Measurements from ENCODE around the gene RNF214. TPM values are rescaled to one million over a fixed set of nuclear protein-coding genes. Genes with fewer than 3 reads are reported as not detected.
"Not testable (repeated sequence)": the region's sequence is repeated elsewhere in the genome, so short reads cannot be mapped to it uniquely, and the experiment has no call there.

The RNF214 gene
- total RNA-seq, 1 experiment from 2014 or later: 12.6 TPM

- no peak for DNase-seq (ENCODE audit: low read depth)
Measured at GRCh38 chr11:117313828-117314768, 81.6 kb downstream of the RNF214 start.

DNA sequence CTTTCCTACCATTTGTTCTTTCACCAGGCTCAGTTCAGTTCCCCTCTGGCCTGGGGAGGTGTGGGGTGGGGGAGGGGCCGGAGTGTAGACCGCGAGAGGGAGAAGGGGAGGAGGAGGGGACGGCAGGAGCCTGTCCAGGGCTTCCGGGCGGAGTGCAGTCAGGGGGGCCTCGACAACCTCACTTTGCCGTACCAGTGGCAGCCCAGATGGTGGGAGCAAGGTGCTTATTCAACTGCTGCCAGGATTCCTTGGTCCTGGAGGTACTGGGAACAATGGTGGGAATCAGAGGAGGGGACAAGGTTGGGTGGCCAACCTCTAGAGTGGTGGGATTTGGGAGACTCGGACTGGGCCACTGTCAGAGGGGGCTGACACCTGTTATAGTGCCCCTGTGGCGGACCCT, 82.4 kb downstream of the RNF214 start:
- peak; percentile 5 for DNase-seq (ENCODE audit: low read depth)

- DNase-seq (ENCODE audit: low read depth): peak; percentile 6
Measured at GRCh38 chr11:117315285-117316196, 83.1 kb downstream of the RNF214 start.

- DNase-seq (ENCODE audit: low read depth): peak; percentile 87
Measured at GRCh38 chr11:117316197-117316961, 83.9 kb downstream of the RNF214 start, which contains the start of gene BACE1. TSS of gene BACE1 (minus strand) at chr11:117316256. CDS start at chr11:117315795, 461 bp downstream.

DNA sequence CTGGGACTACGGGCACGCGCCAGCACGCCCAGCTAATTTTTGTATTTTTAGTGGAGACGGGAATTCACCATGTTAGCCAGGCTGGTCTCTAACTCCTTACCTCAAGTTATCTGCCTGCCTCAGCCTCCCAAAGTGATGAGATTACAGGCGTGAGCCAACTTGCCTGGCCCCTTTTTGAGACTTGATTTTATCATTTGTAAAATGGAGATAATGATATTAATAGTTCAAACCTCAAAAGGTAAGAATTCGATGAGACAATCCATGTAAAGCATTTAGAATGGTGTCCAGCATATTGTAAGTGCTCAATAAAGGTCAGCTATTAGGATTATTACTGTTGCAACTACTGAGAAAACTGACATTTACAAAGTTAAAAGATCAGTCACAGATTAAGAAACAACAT, 86.3 kb downstream of the RNF214 start:
- no peak for DNase-seq (ENCODE audit: low read depth)

DNA sequence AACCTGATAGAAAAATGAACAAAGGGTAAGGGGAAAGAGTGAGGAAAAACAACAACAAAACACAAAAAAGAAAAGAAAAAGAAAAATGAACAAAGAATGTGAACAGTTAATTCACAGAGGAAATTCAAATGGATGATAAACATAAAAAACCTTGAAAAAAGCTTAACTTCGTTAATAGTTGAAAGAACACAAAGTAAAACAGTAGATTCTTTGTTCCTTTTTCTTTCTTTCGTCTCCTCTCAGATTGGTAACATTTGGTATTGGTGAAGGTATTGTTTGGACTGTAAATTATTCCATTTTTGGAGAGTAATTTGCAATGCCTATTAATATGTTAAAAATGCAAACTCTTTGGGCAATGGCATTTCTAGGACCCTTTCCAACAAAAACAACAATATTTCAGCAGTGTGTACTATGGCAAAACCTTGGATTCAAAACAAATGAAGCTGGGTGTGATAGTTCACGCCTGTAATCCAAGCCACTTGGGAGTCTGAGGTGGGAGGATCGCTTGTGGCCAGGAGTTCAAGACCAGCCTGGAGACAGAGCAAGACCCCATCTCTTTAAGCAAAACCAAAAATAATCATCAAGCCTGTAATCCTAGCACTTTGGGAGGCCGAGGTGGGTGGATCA, 86.9 kb downstream of the RNF214 start:
- peak; percentile 65 for DNase-seq (ENCODE audit: low read depth)

- DNase-seq (ENCODE audit: low read depth): not testable (repeated sequence)
Measured at GRCh38 chr11:117327255-117327566, 94.7 kb downstream of the RNF214 start.

GRCh38 chr11:117327567-117328374, 95.3 kb downstream of the RNF214 start, which contains the start of gene CEP164:
TSS of gene CEP164 (plus strand) at chr11:117327854. CDS start at chr11:117338587, 10,733 bp downstream.
- DNase-seq (ENCODE audit: low read depth): peak; percentile 95

DNA sequence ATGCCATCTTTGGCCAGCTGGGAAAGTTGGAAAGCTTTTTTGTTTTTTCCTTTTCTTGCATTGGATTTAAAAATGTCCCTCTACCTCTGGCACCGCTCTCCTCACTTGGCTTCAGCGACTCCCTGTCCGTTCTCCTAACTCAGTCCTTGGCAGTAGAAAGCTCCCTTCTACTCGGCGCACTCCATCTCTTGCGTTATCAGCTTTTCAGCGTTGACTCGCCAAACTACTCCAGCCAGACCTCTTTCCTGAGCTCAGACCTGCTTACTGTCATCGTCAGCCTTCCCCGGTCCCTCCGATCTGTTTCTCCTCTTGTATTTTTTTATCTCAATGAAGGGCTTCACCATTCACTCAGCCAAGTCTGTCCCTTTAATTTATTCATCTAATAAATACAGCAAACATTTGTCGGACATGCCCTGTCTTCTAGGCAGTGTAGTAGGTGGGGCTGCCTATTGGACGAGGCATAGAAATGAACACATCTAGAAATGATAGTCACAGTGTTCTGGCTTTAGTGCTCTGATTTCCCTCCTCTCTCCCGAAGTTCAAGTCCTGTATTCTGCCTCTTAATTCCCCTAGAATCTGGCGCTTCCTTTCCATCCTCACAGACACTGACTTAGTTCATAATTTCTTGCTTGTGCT, 96.0 kb downstream of the RNF214 start:
- DNase-seq (ENCODE audit: low read depth): peak; percentile 21

- no peak for DNase-seq (ENCODE audit: low read depth)
Measured at GRCh38 chr11:117332843-117333242, 100.4 kb downstream of the RNF214 start.

GRCh38 chr11:117333917-117334316, 101.4 kb downstream of the RNF214 start:
- no peak for DNase-seq (ENCODE audit: low read depth)

DNA sequence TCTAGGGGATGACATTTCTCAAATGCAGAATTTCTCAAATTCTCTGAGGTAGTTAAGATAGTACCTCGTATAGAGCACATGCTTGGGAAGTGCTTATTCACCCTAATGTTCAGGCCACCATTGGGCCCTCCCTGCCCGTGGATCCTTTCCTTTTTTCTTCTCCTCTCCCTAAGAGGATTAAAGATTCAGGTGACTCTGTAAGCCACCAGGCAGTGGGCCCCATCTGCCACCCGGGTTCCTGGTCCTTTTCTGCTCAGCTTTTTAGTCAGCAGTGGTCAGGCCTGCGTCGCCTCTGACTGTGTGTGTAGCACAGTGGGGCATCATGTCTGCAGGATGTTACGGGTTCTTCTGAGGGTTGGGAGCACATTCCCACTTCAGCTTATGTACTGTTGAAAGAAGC, 102.4 kb downstream of the RNF214 start:
- DNase-seq (ENCODE audit: low read depth): no peak

DNA sequence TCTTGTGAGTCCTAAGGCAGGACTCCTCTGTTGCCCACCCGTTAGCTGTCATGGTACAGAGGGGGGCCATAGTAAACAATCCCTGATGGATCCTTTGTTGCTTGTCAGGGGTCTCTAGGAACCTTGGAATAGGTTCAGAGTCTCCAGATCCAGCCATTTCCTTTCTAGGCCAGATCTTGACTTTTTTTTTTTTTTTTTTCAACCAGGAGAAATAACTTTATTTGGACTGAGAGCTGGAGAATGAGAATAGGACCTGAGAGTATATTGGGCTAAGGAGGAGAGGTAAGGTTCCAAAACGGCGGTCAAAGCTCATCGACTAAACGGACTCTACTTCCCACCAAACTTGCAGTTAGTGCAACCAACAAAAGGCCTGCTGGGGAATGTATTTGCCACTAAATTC, 102.9 kb downstream of the RNF214 start:
- DNase-seq (ENCODE audit: low read depth): no peak

Other genes with a start within 250 kb of the RNF214 start
- 11.4 and 12.2 TPM in 2 replicates for gene SIK3, start 134.2 kb upstream of the RNF214 start, total RNA-seq (2014; rRNA removed)
- 108 and 117 TPM in 2 replicates for gene PAFAH1B2, start 88.4 kb upstream of the RNF214 start, total RNA-seq (2014; rRNA removed)
- 18.3 and 18.7 TPM in 2 replicates for gene SIDT2, start 53.9 kb upstream of the RNF214 start, total RNA-seq (2014; rRNA removed)
- gene TAGLN, start 33.3 kb upstream of the RNF214 start, total RNA-seq (2014; rRNA removed): 486 and 622 TPM in 2 replicates
- 51.6 and 61.0 TPM in 2 replicates for gene PCSK7, start 598 bp upstream of the RNF214 start, total RNA-seq (2014; rRNA removed)
- 3.4 and 4.7 TPM in 2 replicates for gene BACE1-AS, start 58.7 kb downstream of the RNF214 start, total RNA-seq (2014; rRNA removed)
- gene BACE1, start 83.6 kb downstream of the RNF214 start, total RNA-seq (2014; rRNA removed): 29.8 and 38.5 TPM in 2 replicates
- gene CEP164, start 95.2 kb downstream of the RNF214 start, total RNA-seq (2014; rRNA removed): 37.5 and 48.7 TPM in 2 replicates